Cardiac fibroblast (primary cell): ENCODE data around the gene CHKB.

Experiments
- DNase-seq, 2 donors: peaks; one replicate each; pipeline versions ENCODE4 v3.0.0 to v3.0.0-alpha.2; 2010; ENCODE audit warnings: low read depth in 2 of 2
- H3K4me3 ChIP-seq, 2 donors: replicated peaks in 1 of 2; 1 replicate in 1 of 2; 2 replicates in 1 of 2; pipeline ENCODE4 v1.5.1; 2011; ENCODE audit warnings: low read depth in 2 of 2, low read length in 2 of 2, mild to moderate bottlenecking in 2 of 2, moderate library complexity in 1 of 2
- TF ChIP-seq, protein P1 (sequence below): IDR thresholded peaks from one replicate; pipeline ENCODE4 v1.5.1; 2011; ENCODE audit warnings: low read depth, mild to moderate bottlenecking, low read length, inconsistent platforms

The CHKB gene

DNA sequence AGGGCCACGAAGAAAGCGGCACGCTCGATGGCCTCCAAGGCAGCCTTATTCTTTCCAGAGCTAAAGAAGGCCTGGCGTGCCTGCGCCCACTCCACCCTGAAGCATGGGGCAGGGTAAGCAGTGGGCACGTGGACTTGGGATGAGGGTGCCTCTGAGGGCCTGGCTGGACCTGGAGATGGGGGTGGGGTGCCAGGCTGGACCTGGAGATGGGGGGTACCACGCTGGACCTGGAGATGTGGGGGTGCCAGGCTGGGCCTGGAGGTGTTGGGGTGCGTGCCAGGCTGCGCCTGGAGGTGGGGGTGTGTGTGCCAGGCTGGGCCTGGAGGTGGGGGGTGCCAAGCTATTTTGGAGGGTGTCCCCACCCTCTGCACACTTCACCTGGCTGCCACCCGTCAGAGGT, 9.7 kb downstream of the CHKB start:
- H3K4me3 ChIP-seq, result no peak overlapping the region
- DNase-seq, result no peak
- TF ChIP-seq, protein P1, sequence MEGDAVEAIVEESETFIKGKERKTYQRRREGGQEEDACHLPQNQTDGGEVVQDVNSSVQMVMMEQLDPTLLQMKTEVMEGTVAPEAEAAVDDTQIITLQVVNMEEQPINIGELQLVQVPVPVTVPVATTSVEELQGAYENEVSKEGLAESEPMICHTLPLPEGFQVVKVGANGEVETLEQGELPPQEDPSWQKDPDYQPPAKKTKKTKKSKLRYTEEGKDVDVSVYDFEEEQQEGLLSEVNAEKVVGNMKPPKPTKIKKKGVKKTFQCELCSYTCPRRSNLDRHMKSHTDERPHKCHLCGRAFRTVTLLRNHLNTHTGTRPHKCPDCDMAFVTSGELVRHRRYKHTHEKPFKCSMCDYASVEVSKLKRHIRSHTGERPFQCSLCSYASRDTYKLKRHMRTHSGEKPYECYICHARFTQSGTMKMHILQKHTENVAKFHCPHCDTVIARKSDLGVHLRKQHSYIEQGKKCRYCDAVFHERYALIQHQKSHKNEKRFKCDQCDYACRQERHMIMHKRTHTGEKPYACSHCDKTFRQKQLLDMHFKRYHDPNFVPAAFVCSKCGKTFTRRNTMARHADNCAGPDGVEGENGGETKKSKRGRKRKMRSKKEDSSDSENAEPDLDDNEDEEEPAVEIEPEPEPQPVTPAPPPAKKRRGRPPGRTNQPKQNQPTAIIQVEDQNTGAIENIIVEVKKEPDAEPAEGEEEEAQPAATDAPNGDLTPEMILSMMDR, result no peak

DNA sequence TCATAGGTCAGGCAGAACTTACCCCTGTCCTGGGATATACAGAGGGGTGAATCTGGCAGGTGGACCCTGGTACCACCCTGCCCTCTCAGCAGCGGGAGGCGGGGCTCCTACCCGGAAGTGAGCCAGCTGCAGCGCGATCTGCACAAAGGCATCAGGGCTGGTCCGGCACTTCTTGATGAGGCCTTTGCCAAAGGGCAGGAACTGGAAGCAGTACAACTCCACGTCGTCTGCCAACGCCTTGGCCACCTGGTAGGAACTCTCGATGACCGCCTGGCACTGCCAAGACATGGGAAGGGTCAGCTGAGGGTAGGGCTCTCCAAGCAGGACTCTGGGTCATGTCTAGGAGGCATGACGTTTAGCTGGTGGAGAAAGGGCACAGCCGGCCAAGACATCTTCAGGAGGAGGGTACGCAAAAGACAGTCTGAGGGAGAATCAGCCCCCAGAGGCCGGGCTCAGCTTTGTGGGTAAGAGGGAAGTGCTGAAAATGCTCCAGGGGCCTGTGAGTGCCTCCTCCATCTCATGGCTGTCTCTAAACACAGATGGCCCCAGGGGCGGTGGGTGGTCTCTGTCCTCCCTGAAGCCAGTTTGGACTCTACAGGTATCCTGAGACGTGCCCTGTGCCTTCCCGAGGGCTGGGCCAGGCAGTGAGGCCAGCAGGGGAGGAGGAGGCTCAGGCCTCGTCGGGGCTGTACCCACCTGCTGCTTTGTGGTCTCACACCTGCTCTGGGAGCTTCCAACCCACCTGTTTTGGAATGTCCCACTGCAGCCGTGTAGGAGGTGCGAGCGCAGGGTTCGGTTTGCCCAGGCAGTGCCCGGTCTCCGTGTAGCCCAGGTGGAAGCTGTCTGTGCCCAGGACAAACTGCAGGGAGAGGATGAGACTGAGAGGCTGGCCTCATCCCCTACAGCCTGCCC, 11.1 kb downstream of the CHKB start:
- TF ChIP-seq, protein P1, result no peak
- H3K4me3 ChIP-seq, result no peak overlapping the region
- DNase-seq, result no peak

DNA sequence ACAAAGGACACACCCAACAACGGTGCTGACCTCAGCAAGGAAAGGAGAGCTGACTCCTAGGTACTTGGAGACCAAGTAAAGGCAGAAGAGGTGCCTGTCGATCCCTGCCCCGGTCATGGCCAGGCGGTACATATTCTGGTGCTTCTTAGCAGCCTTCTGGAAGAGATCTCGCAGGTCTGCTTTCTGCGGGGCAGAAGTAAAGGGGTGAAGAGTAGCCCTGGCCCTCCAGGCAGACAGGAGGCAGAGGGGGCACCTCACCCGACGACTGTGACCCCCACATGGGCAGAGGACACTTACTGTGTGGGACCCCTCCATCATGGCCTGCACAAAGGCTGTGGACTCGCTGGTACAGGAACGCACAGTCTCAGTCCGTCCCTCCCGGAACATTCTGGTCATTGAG, 11.8 kb downstream of the CHKB start:
- TF ChIP-seq, protein P1, result no peak
- no peak for DNase-seq

DNA sequence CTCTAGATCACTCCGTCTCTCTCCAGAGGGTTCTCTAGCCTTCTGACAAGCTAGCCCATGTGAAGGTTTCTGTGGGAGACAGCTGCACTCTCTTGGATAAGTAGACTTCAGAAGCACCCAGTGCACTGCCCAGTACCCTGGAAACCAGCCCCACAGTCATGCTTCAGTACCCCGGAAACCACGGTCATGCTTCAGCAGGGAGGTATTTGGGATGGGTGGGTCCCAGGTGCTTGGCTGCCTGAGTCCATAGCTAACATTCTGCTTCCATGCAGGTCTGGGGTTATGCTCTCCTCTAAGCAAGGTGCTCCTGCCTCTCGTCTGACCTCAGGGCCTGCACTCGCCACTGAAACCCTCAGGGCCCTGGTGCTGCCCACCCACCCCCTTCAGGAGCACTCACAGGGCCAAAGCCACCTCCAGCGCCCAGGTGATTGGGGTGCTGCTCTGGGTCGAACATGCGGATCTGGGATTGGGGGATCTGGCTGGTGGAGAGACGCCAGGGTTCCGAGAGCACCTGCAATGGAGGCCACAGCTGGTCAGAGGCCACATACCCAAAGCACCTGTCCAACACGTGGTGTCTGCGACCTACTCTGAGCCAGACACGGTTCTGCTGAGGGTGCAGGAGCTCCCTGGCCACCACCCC, 12.6 kb downstream of the CHKB start:
- DNase-seq, result no peak
- TF ChIP-seq, protein P1, result no peak
- H3K4me3 ChIP-seq, result no peak overlapping the region

More for the DNA sequence above, 11.8 kb downstream of the CHKB start:
- no peak overlapping the region for H3K4me3 ChIP-seq

DNA sequence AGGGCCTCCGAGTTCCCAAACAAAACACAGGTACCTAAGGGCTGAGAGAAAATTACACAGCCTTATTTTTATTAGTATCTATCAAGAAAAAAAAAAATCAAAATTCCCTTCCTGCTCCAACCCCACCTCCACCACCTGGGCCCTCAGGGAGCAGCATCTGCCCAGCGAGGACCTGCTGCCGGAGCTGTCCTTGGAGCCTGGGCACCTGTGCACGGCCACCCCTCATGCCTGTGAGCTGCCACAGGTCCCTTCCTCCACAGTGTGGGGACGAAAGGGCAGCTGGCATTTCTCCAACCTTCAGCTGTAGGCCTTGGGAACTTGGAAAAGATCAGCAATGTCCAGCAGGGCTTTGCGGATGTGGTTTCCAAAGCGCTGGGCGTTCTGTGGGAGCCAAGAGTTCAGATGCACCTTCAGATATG, 13.6 kb downstream of the CHKB start:
- TF ChIP-seq, protein P1, result no peak

DNA sequence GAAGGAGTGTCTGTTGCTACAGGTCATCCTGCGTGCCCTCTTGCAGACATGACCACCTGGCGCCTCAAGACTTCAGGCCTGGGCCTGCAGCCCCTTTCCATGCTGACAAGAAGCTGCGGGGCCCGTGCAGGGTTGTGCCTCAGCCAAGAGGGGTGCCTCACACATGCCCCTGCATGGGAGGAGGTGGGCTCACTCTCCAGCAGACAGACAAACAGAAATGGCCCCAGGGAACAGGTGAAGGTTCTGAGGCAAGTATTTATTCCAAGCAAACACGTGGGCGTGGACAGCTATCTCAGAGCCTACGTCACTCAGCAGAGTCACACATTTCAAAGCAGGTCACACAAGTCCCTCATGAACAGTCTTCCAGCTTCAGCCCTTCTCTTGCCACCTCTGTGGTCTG, 14.0 kb downstream of the CHKB start:
- TF ChIP-seq, protein P1, result no peak
- no peak overlapping the region for H3K4me3 ChIP-seq
- DNase-seq, result no peak

More for the DNA sequence above, 13.6 kb downstream of the CHKB start:
- no peak for DNase-seq
- H3K4me3 ChIP-seq, result no peak overlapping the region
